ENCODE data around the gene MVB12B.
"Not testable (repeated sequence)": the region's sequence is repeated elsewhere in the genome, so short reads cannot be mapped to it uniquely, and the experiment has no call there.

The MVB12B gene

DNA sequence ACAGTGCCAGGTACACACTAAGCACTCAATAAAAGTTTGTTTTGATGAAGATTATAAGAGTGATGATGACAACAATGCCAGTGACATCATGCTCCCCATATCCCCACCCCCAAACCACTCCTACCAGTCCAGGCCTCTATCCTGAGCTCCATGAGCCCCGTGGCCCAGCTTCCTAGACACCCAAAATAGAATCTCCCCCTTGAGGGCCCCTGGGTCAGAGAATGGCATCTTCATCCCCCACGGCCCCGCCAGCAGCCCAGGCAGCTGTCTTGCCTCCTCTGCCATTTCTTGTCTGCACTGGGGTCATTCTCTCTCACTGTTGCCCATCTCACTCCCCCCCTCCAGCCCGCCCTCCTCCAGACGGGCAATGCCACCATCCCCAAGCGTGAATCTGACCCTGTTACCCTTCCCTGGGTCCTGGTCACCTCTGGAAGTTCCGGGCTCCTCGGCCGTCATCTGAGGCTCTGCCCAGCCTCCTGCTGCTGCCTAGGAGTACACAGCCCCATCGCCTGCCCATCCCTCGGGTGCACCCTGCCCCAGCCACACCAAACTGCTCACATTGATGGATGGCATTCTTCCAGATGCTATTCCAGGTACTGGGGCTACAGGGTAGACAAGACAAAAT is 210.3 kb downstream of the MVB12B start:
- DNase-seq (ENCODE audit: low spot score), result no peak

GRCh38 chr9:126538550-126538949 is 211.9 kb downstream of the MVB12B start:
- DNase-seq (ENCODE audit: low spot score), result no peak

GRCh38 chr9:126540398-126540797 is 213.8 kb downstream of the MVB12B start:
- not testable (repeated sequence) for DNase-seq (ENCODE audit: low spot score)

GRCh38 chr9:126543490-126543889 is 216.9 kb downstream of the MVB12B start:
- DNase-seq (ENCODE audit: low spot score), result no peak

- no peak for DNase-seq (ENCODE audit: low spot score)
These were observed 218.5 kb downstream of the MVB12B start for GRCh38 chr9:126545106-126545505.

GRCh38 chr9:126546036-126546435 is 219.4 kb downstream of the MVB12B start:
- DNase-seq (ENCODE audit: low spot score), result no peak

DNA sequence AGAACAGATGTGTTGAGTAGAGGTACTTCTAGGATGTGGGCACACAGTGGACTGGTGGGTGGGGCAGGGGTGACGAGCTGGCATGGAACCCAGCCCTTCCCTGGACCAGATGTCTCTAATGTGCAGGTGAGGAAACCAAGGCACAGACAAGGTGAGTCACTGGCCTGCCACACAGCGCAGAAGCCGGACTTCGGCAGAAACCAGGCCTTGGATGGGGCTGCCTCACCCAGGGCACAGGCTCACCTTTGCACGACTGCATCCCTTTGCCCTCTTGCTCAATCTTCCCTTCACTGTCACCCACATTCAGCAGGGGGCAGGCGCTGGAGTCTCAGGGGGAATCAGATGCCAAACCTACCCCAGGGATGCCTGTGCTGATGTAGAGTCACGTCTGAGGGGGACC is 221.7 kb downstream of the MVB12B start:
- DNase-seq (ENCODE audit: low spot score), result no peak

DNA sequence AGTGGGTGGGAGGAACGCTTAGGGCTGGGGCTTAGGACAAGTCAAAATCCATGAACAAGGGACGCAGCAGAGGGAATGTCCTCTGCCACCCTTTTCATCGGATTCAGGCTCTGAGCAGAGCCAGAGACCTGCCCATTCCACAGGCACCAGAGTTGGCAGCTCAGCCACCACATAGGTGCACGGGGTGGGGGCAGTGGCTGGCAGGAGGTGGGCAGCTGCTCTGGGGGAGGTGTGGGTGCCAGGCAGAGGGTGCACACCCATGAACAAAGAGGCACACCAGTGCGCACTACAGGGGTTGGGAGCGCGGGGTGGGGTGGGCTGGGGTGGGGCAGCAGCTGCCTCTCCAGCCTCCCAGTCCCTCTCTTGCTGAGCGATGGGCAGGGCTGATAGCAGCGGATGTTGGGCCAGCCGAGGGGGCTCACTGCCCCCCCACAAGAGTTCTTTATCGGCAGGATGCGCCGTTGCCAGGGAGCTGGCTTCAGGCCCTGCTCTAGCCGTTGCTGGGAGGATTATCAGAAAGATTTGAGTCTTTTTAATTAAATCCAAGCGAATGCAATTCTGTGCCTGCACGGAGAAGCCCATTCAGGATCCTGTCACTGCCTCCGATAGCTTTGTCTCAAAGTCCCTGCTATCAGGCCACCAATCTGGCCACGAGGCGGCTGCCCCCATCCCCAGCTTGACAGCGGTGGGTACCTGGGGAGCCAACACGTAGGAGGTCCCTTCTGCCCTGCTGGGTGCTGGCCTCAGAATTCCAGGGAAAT is 222.8 kb downstream of the MVB12B start:
- DNase-seq (ENCODE audit: low spot score), result no peak

- no peak for DNase-seq (ENCODE audit: low spot score)
These were observed 224.3 kb downstream of the MVB12B start for GRCh38 chr9:126550891-126551351.

GRCh38 chr9:126551812-126552211 is 225.2 kb downstream of the MVB12B start:
- DNase-seq (ENCODE audit: low spot score), result no peak

DNA sequence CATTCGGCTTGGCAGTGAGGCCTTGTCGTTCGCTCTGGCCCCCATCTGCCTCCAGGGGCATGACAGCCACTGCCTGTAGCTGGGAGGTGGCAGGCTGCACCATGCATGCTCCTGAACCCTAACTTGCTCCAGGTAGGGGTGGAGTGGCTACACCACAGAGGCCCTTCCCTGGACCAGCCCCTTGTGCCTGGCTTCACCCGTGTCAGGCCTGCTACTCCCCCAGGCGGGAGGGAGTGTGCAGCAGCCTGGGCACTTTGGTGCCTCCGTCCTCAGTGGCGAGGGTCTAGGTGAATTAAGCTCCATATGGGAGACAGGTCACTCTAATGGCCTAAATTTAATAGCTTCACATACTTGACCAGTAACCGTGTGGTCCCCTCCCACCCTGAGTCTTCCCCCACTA is 227.7 kb downstream of the MVB12B start:
- DNase-seq (ENCODE audit: low spot score), result no peak

- DNase-seq (ENCODE audit: low spot score), result not testable (repeated sequence)
These were observed 228.8 kb downstream of the MVB12B start for GRCh38 chr9:126555421-126555820.
